ENCODE data around the gene ANO6. TPM values are rescaled to one million over a fixed set of nuclear protein-coding genes. Genes with fewer than 3 reads are reported as not detected.

ANO6 gene
- total RNA-seq, 1 donor from 2014 or later: 32.0 TPM

GRCh38 chr12:45446013-45446412 is 230.1 kb downstream of the ANO6 start:
- Mint-ChIP-seq H3K27ac (ENCODE audit: unreplicated experiment) (no peak overlapping the region), H3K4me3 (no peak overlapping the region), H3K36me3 (ENCODE audit: low read depth) (peaks cover 16% of the 10 kb centered on the region), H3K27me3 (ENCODE audit: low read depth) (no peaks in the 10 kb centered on the region), H3K4me1 (no peaks in the 10 kb centered on the region), H3K9me3 (peaks cover 26% of the 10 kb centered on the region)
- TF ChIP-seq, protein P1, sequence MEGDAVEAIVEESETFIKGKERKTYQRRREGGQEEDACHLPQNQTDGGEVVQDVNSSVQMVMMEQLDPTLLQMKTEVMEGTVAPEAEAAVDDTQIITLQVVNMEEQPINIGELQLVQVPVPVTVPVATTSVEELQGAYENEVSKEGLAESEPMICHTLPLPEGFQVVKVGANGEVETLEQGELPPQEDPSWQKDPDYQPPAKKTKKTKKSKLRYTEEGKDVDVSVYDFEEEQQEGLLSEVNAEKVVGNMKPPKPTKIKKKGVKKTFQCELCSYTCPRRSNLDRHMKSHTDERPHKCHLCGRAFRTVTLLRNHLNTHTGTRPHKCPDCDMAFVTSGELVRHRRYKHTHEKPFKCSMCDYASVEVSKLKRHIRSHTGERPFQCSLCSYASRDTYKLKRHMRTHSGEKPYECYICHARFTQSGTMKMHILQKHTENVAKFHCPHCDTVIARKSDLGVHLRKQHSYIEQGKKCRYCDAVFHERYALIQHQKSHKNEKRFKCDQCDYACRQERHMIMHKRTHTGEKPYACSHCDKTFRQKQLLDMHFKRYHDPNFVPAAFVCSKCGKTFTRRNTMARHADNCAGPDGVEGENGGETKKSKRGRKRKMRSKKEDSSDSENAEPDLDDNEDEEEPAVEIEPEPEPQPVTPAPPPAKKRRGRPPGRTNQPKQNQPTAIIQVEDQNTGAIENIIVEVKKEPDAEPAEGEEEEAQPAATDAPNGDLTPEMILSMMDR (conservative IDR thresholded peaks at IDR 0.05): no peak
- DNase-seq (ENCODE audit: low read depth, low spot score): no peak

GRCh38 chr12:45458238-45458637 is 242.3 kb downstream of the ANO6 start:
- H3K27me3 Mint-ChIP-seq (ENCODE audit: low read depth): no peaks in the 10 kb centered on the region
- peaks cover 9% of the 10 kb centered on the region for H3K9me3 Mint-ChIP-seq
- H3K27ac Mint-ChIP-seq (ENCODE audit: unreplicated experiment): no peak overlapping the region
- DNase-seq (ENCODE audit: low read depth, low spot score): no peak
- no peak overlapping the region for H3K4me3 Mint-ChIP-seq
- no peaks in the 10 kb centered on the region for H3K36me3 Mint-ChIP-seq (ENCODE audit: low read depth)
- TF ChIP-seq, protein P1 (conservative IDR thresholded peaks at IDR 0.05): no peak
- H3K4me1 Mint-ChIP-seq: no peaks in the 10 kb centered on the region

DNA sequence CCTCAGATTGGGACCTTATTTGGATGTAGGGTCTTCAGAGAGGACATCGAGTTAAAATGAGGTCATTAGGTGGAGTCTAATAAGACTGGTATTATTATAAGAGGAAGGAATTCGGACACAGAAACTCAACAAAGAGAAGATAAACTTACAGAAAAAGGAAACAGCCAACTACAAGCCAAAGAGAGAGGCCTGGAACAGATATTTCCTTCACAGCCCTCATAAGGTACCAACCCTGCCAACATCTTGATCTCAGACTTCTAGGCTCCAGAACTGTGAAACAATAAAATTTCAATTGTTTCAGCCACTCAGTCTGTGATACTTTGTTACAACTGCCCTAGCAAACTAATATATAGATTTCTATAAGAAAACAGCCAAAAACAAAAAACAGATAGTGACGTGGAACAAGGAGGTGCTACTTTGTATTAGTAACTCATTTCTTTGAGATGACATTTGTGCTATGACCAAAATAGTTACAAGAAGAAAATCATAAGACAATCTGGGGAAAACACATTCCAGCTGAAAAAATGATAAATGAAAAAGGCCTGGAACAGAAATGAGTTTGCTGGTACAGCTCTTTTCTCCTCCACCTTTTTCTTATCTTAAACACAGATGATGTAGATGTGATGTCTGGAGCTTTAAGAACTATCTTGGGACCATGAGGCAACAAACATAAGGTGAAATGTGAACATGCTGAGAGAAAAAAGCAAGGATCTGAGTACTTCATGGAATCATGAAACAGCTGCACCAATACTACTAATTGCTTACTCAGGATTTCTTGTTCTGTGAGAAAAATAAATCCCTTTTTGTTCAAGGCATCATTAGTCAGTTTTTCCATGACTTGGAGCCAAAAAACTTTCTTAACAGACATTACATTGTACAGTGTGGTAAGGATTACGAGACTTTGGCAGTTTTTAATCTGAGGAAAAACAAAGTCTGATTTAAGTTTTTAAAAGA is 243.2 kb downstream of the ANO6 start:
- no peaks in the 10 kb centered on the region for H3K36me3 Mint-ChIP-seq (ENCODE audit: low read depth)
- no peak overlapping the region for H3K4me3 Mint-ChIP-seq
- TF ChIP-seq, protein P1 (conservative IDR thresholded peaks at IDR 0.05): no peak
- no peaks in the 10 kb centered on the region for H3K4me1 Mint-ChIP-seq
- H3K27ac Mint-ChIP-seq (ENCODE audit: unreplicated experiment): no peak overlapping the region
- H3K9me3 Mint-ChIP-seq: peaks cover 9% of the 10 kb centered on the region
- no peaks in the 10 kb centered on the region for H3K27me3 Mint-ChIP-seq (ENCODE audit: low read depth)
- DNase-seq (ENCODE audit: low read depth, low spot score): no peak

DNA sequence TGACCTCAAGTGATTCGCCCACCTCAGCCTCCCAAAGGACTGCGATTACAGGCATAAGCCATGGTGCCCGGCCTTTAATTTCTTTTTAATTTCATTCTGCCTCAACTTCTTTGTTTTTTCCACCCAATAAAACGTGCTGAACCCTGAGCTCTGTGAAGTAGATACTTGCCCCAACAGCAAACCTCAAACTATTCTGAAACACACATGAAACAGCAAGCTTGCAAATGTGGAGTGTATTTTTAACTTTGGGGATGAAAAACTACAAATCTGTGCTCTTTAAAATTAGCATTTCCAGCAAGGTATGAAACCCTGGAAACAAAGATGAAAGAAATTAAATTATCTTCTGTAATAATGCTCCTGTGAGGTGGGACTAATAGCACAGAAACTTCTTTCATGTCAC is 246.6 kb downstream of the ANO6 start:
- TF ChIP-seq, protein P1 (conservative IDR thresholded peaks at IDR 0.05): no peak
- no peak overlapping the region for H3K4me3 Mint-ChIP-seq
- H3K27me3 Mint-ChIP-seq (ENCODE audit: low read depth): no peaks in the 10 kb centered on the region
- peaks cover under 1% of the 10 kb centered on the region for H3K9me3 Mint-ChIP-seq
- DNase-seq (ENCODE audit: low read depth, low spot score): no peak
- no peak overlapping the region for H3K27ac Mint-ChIP-seq (ENCODE audit: unreplicated experiment)
- no peaks in the 10 kb centered on the region for H3K4me1 Mint-ChIP-seq
- H3K36me3 Mint-ChIP-seq (ENCODE audit: low read depth): no peaks in the 10 kb centered on the region

- Mint-ChIP-seq H3K27ac (ENCODE audit: unreplicated experiment) (no peak overlapping the region), H3K4me1 (no peaks in the 10 kb centered on the region), H3K4me3 (no peak overlapping the region), H3K36me3 (ENCODE audit: low read depth) (no peaks in the 10 kb centered on the region), H3K27me3 (ENCODE audit: low read depth) (no peaks in the 10 kb centered on the region), H3K9me3 (no peaks in the 10 kb centered on the region)
- TF ChIP-seq, protein P1 (conservative IDR thresholded peaks at IDR 0.05): peak; percentile 37
- DNase-seq (ENCODE audit: low read depth, low spot score): no peak
Observed at GRCh38 chr12:45464699-45465098, 248.8 kb downstream of the ANO6 start.

Data from neural crest cell (in vitro differentiated cells).